Dendritic cell treated with granulocyte-macrophage colony-stimulating factor and Interleukin-4, amounts not matched to agents 40 ng/mL and 50 ng/mL, for 4 days (primary cell): ENCODE measurements around the gene CSAD.

Experiments used
- H3K27ac Mint-ChIP-seq: one replicate; pipeline ENCODE4 v1.8.0; 2022; ENCODE audit warnings: mild to moderate bottlenecking, mixed read lengths
- H3K27me3 Mint-ChIP-seq: one replicate; pipeline ENCODE4 v1.8.0; 2022; ENCODE audit warnings: mild to moderate bottlenecking, mixed read lengths
- H3K36me3 Mint-ChIP-seq: one replicate; pipeline ENCODE4 v1.8.0; 2022; ENCODE audit warnings: low read depth, mixed read lengths
- H3K4me1 Mint-ChIP-seq: one replicate; pipeline ENCODE4 v1.8.0; 2022; ENCODE audit warnings: low read depth, mixed read lengths
- H3K4me3 Mint-ChIP-seq: one replicate; pipeline ENCODE4 v1.8.0; 2022; ENCODE audit warnings: mild to moderate bottlenecking, moderate library complexity, mixed read lengths
- H3K9me3 Mint-ChIP-seq: one replicate; pipeline ENCODE4 v1.8.0; 2022; ENCODE audit warnings: mixed read lengths
- intact Hi-C: fragments of 100-400 bp; cut with micrococcal nuclease; formaldehyde crosslinking; loops from one replicate; pipeline ENCODE4 v1.15.0; 2022

The CSAD gene

GRCh38 chr12:53221203-53222080, 40.7 kb upstream of the CSAD start:
- Mint-ChIP-seq H3K27ac (peak overlapping the region; percentile 96), H3K36me3 (peaks cover 18% of the 10 kb centered on the region), H3K9me3 (no peaks in the 10 kb centered on the region), H3K4me1 (peaks cover 88% of the 10 kb centered on the region), H3K4me3 (peak overlapping the region; percentile 87), H3K27me3 (peaks cover 19% of the 10 kb centered on the region)
- intact Hi-C loops = loop anchor here (2.0 kb wide), 3 partner anchors 31 to 77 kb away; partner anchors contain the start of genes ESPL1 and MYG1

- H3K9me3 Mint-ChIP-seq = no peaks in the 10 kb centered on the region
- H3K27ac Mint-ChIP-seq = peak overlapping the region; percentile 96
- peaks cover 24% of the 10 kb centered on the region for H3K36me3 Mint-ChIP-seq
- H3K4me3 Mint-ChIP-seq = peak overlapping the region; percentile 87
- peaks cover 91% of the 10 kb centered on the region for H3K4me1 Mint-ChIP-seq
- peaks cover 17% of the 10 kb centered on the region for H3K27me3 Mint-ChIP-seq
- intact Hi-C loops = loop anchor here (2.0 kb wide), 3 partner anchors 32 to 78 kb away; partner anchors contain the start of genes ESPL1 and MYG1
These were observed 40.0 kb upstream of the CSAD start for GRCh38 chr12:53220694-53221202.

DNA sequence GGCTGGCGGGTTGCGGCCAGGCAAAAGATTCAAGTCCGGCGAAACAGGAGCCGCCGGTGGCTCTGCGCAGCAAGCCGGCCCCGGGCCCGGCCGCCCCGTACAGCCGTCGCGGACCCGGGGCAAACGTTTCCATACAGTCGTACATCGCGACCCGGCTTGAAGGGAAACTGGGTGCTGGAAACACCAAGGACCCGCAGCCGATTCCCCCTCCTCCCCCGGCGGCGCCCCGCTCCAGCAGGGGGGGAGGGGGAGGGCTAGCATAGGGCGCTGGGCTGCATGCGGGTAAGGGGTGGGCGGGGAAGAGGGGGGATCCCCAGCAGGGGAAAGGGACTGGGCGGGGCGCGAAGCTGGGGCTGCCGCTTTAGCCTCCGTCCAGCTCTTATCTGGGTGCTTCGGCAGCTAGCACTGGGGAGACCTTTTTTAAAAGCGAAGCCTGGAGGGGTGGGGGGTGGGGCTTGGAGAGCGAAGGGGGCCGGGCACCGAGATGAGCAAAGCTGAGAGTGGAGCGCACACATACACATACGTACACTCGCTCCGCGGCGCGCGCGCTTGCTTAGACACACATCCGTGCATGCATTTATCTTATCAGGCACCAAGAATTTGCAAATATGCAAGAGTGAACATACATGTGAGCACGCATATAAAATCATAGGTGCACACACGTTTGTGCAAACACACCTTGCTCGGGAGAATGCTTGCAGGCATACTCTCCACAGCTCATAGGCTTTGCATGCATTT, 39.4 kb upstream of the CSAD start:
- Mint-ChIP-seq H3K36me3 (peaks cover 30% of the 10 kb centered on the region), H3K9me3 (no peaks in the 10 kb centered on the region), H3K4me1 (peaks cover 91% of the 10 kb centered on the region), H3K27ac (peak overlapping the region; percentile 96), H3K27me3 (peaks cover 11% of the 10 kb centered on the region), H3K4me3 (peak overlapping the region; percentile 87)
- intact Hi-C loops = loop anchor here (2.0 kb wide), 3 partner anchors 33 to 79 kb away; partner anchors contain the start of genes ESPL1 and MYG1

- H3K27ac Mint-ChIP-seq = peak overlapping the region; percentile 96
- peaks cover 91% of the 10 kb centered on the region for H3K4me1 Mint-ChIP-seq
These were observed 38.7 kb upstream of the CSAD start for GRCh38 chr12:53219292-53219955.

GRCh38 chr12:53218551-53219291, 38.0 kb upstream of the CSAD start:
- H3K9me3 Mint-ChIP-seq = no peaks in the 10 kb centered on the region

More at GRCh38 chr12:53219292-53219955, 38.7 kb upstream of the CSAD start:
- Mint-ChIP-seq H3K27me3 (peaks cover 8% of the 10 kb centered on the region), H3K4me3 (peak overlapping the region; percentile 87), H3K9me3 (no peaks in the 10 kb centered on the region), H3K36me3 (peaks cover 37% of the 10 kb centered on the region)
- intact Hi-C loops = no loop called here

DNA sequence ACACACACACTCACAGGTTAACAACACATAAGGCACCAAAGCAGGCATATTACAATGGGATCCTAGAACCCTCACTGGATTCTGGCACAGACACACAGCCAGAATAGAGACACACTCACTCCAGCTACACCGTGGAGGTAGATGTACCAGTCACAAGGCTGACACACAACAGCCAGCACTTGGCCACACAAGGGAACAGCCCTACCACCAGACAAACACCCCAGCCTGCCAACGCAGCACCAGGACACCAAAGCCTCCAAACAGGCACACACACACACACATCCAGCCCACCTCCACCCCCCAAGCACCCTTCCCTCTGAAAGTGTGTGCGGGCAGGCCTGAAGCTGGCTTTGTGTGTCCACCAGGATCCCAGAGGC, 37.2 kb upstream of the CSAD start:
- Mint-ChIP-seq H3K4me1 (peaks cover 91% of the 10 kb centered on the region), H3K27ac (peak overlapping the region; percentile 96), H3K4me3 (peak overlapping the region; percentile 69), H3K9me3 (no peaks in the 10 kb centered on the region), H3K36me3 (peaks cover 52% of the 10 kb centered on the region), H3K27me3 (peaks cover 3% of the 10 kb centered on the region)
- intact Hi-C loops = no loop called here

More at GRCh38 chr12:53218551-53219291, 38.0 kb upstream of the CSAD start:
- intact Hi-C loops = no loop called here
- Mint-ChIP-seq H3K27ac (peak overlapping the region; percentile 96), H3K27me3 (peaks cover 6% of the 10 kb centered on the region), H3K4me1 (peaks cover 91% of the 10 kb centered on the region), H3K4me3 (peak overlapping the region; percentile 87), H3K36me3 (peaks cover 44% of the 10 kb centered on the region)

DNA sequence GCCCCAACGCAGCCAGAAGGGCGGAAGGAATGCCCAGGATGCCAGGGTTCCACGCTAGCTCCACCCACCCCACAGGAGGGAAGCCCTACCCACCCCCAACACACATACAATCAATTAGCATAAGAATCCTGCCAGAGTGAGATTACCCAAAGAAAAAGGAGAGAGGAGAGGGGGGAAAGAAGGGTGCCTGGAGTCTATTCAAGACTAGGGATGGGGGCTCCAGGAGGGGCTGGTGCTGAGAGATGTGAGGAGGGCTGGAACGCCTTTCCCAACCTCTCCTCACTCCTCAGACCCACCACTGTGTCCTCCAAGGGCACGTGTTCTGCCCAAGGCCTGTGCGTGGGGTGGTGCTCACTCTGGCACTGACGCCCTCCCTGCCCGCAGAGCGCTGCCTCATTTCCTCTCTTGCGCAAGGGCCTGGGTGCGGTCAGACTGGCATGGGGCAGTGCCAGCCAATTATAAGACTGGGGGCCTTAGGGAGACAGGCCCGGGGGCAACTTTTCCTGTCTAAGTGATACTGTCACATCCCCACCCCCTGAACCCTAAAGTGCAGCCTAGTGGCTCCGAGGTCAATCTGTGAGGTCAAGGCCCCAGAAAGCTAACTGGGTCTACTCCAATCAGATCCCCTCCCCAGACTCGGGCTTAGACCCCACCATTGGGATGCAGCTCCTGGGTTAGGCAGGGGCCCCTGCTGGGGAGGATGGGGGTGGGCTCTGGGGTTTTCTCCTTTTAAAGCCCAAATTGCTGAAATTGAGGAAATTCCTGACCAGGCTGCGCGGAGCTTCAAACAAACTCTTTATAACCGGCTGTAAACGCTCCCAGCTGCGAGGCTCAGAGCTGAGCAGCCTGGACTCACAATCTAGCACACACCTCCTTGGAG, 36.6 kb upstream of the CSAD start:
- Mint-ChIP-seq H3K27ac (peak overlapping the region; percentile 96), H3K4me1 (peaks cover 85% of the 10 kb centered on the region), H3K27me3 (peaks cover 3% of the 10 kb centered on the region), H3K4me3 (peak overlapping the region; percentile 69), H3K9me3 (no peaks in the 10 kb centered on the region), H3K36me3 (peaks cover 58% of the 10 kb centered on the region)
- intact Hi-C loops = no loop called here

GRCh38 chr12:53215497-53215896, 34.8 kb upstream of the CSAD start:
- Mint-ChIP-seq H3K27me3 (no peaks in the 10 kb centered on the region), H3K36me3 (peaks cover 76% of the 10 kb centered on the region), H3K4me3 (no peak overlapping the region), H3K9me3 (no peaks in the 10 kb centered on the region), H3K27ac (peak overlapping the region; percentile 96), H3K4me1 (peaks cover 72% of the 10 kb centered on the region)
- intact Hi-C loops = no loop called here

- H3K36me3 Mint-ChIP-seq = peaks cover 82% of the 10 kb centered on the region
- peak overlapping the region; percentile 23 for H3K27ac Mint-ChIP-seq
- no peak overlapping the region for H3K4me3 Mint-ChIP-seq
- H3K4me1 Mint-ChIP-seq = peaks cover 75% of the 10 kb centered on the region
- no peaks in the 10 kb centered on the region for H3K27me3 Mint-ChIP-seq
- H3K9me3 Mint-ChIP-seq = no peaks in the 10 kb centered on the region
- intact Hi-C loops = no loop called here
These were observed 34.1 kb upstream of the CSAD start for GRCh38 chr12:53214687-53215455.

- no peaks in the 10 kb centered on the region for H3K27me3 Mint-ChIP-seq
- H3K4me1 Mint-ChIP-seq = peaks cover 76% of the 10 kb centered on the region
- H3K4me3 Mint-ChIP-seq = no peak overlapping the region
- H3K27ac Mint-ChIP-seq = peak overlapping the region; percentile 23
- H3K9me3 Mint-ChIP-seq = no peaks in the 10 kb centered on the region
- intact Hi-C loops = no loop called here
- H3K36me3 Mint-ChIP-seq = peaks cover 80% of the 10 kb centered on the region
These were observed 33.5 kb upstream of the CSAD start for GRCh38 chr12:53214221-53214620.

DNA sequence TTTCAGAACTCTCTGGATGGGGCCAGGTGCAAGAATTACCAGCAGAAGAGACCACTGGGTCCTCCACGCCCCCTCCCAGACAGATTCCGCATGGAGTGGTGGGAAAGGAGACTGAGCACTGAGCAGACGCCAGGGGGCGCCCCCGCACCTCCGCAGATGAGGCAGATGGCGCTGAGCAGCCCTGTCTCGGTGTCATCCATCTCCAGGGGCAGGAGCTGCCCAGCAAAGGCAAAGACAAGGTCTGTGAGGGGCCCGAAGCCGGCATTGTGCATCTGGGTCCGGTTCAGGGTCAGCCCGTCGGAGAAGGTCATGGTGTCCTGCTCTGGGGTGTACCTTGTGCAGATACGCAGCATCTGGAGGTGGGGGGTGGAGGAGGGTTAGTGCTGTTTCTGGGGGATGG, 32.6 kb upstream of the CSAD start:
- Mint-ChIP-seq H3K27me3 (no peaks in the 10 kb centered on the region), H3K9me3 (no peaks in the 10 kb centered on the region), H3K4me3 (no peak overlapping the region), H3K27ac (no peak overlapping the region), H3K36me3 (peaks cover 82% of the 10 kb centered on the region), H3K4me1 (peaks cover 76% of the 10 kb centered on the region)
- intact Hi-C loops = loop anchor here (1.0 kb wide), 2 partner anchors 74 to 108 kb away; partner anchors contain the start of gene AAAS

DNA sequence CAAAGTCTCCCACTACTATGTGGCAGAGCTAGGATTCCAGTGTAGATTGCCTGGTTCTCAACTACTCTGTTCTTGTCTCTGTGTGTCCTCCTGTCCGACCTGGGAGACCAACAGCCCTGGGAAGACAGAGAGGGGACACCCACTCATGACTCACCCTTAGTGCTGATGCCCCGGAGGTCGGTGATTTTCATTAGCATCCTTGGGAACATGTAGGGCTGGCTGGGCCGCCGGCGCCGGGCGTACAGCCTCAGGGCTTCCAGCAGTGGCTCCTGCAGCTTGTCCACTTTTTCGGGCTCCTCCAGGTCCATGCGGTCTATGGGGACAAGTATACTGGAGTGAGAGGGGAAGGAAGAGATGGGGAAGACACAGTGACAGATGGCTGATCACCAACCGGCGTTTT, 32.2 kb upstream of the CSAD start:
- Mint-ChIP-seq H3K4me3 (no peak overlapping the region), H3K27me3 (no peaks in the 10 kb centered on the region), H3K9me3 (no peaks in the 10 kb centered on the region), H3K36me3 (peaks cover 82% of the 10 kb centered on the region), H3K27ac (no peak overlapping the region), H3K4me1 (peaks cover 76% of the 10 kb centered on the region)
- intact Hi-C loops = loop anchor here (1.0 kb wide), 2 partner anchors 74 to 108 kb away; partner anchors contain the start of gene AAAS
